Left renal pelvis (tissue), 4 donors: ENCODE measurements around the gene TOMM7. TPM values are rescaled to one million over a fixed set of nuclear protein-coding genes. Genes with fewer than 3 reads are reported as not detected.
A peak's percentile ranks its signal among the peaks of the same experiment; 100 is the strongest.

Source experiments
- DNase-seq, 4 donors: peaks; one replicate each; pipeline ENCODE4 v3.0.0-alpha.2; 2013; ENCODE audit warnings: low read depth in 4 of 4, low spot score in 3 of 4
- polyA plus RNA-seq, 4 donors: library from polyadenylated mRNA; unstranded; fragments of 120-200 nt; gene quantifications; one replicate each; pipeline ENCODE4 v1.2.1, GENCODE V29; 2013; ENCODE audit not compliant: insufficient read length in 4 of 4

The TOMM7 gene
- 100 to 1,000 TPM; 350 to 436 (median 401) TPM for polyA plus RNA-seq

DNA sequence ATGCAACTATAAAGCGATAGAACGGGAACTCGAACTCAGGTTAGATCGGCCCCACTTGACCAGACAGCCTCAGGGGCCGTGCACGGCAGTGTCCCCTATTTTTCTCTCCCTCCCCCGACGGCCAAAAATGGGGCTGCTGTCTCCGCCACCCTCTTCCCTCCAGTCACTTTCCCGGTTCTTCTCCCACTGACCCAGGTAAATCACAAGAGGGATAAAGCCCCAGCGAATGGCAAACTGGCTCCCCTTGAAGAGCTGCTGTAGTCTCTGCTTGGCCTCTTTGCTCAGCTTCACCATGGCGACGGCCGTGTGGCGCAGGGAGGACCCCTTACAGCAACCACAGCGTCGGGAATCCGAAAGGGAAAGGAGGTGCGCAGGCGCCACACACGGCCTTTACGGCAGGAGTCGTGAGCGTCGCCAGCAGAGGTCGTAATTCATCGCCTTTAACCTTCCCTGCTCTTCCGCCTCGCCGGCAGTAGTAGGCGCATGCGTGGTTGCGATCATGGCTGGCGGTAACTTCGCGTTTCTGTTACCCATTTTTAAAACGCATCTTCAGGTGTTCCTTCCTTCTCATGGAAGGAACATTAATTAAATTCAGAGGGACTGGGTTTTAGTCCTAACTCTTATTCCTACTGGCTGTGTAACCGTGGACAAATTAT, at the start of gene TOMM7:
Gene TOMM7, minus strand, starts transcription at position 364 of the 656 bp plus-strand sequence. Its CDS starts 70 bp downstream, at position 294.
- peak; percentile 90 to 94 (median 92) for DNase-seq

- no peak for DNase-seq
Measured at GRCh38 chr7:22872096-22872807, 49.6 kb upstream of the TOMM7 start.

GRCh38 chr7:22871661-22872060, 49.0 kb upstream of the TOMM7 start:
- DNase-seq: no peak

GRCh38 chr7:22868509-22868908, 45.9 kb upstream of the TOMM7 start:
- no peak for DNase-seq

- no peak for DNase-seq
Measured at GRCh38 chr7:22867589-22867988, 44.9 kb upstream of the TOMM7 start.

DNA sequence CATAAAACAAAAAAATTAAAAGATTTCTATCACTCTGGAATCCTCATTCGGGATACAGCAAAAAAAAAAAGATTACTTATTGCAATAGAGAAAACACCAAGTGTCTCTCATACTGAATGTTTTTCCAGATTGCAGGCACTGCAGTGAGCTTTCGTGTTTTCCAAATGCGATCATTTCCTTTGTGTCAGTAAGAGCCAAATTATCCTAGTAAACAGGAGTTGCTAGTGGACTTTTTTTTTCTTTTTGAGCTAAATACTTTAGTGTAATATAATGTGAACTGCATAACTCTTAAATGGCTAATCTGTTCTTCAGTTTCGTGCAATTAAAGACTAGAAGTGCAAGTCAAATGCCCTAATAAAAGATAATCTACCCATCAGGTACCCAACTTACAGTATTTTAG, 44.4 kb upstream of the TOMM7 start:
- no peak for DNase-seq

DNA sequence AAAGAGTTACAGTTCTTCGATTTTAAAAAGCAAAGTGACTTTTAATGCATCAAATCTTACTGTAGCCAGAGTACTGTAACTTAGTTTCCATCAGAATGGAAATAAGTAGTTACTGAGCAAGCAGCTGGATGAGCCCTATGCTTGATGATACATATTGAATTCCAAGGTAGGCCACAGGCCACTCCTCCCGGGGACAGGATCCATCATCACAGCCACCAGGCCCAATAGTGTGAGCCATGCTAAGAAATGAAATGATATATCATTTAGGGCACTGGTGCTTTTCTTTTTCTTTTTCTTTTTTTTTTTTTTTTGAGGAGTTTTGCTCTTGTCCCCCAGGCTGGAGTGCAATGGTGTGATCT, 42.9 kb upstream of the TOMM7 start:
- no peak for DNase-seq

- no peak for DNase-seq
Measured at GRCh38 chr7:22864855-22865601, 42.4 kb upstream of the TOMM7 start.

DNA sequence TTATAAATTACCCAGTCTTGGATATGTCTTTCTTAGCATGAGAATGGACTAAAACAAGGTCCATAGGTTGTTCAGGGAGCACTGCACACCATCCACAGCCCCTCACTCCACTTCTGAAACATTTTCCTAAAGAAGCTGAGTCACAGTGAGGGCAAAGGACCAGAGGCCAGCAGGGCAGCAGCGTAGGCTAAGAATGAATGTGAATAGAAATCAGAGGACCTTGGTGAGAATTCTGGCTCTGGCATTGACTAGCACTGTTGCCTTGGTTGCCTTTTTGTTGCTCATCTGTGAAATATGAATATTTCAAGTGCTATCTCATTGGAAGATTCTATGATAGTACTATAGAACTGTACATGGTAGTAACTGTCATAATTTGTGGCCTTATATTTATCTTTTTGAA, 41.7 kb upstream of the TOMM7 start:
- DNase-seq: no peak

GRCh38 chr7:22863156-22863899, 40.7 kb upstream of the TOMM7 start:
- no peak for DNase-seq

GRCh38 chr7:22861576-22861975, 38.9 kb upstream of the TOMM7 start:
- DNase-seq: no peak

DNA sequence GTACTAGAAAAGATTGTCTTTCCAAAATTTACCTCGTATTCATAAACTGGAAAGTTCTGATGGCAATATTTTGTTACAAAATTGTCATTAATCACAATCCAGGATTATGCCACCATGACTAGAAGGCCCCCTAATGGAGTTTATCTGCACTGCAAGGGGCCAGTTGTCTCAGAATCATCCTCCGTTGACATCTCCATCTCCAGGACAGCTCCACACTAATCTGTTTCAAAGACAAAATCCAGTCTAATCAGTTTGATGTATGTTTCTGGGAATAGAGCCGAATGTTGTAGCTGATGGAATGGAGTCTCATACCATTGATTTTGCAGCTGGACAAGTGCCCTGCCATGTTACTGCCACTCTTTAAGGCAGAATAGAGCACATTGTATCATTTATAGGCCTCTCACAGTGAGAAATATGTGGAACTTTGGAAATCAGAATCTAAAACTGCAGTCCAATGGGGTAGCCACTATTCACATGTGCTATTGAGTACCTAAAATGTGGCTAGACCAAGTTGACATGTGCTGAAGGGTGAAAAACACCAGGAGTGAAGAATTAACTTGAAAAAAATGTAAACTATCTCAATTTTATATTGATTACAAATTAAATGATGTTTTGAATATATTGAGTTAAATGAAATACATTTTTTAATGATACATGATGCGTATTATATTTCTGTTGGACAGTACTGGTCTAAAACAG, 38.3 kb upstream of the TOMM7 start:
- DNase-seq: no peak

DNA sequence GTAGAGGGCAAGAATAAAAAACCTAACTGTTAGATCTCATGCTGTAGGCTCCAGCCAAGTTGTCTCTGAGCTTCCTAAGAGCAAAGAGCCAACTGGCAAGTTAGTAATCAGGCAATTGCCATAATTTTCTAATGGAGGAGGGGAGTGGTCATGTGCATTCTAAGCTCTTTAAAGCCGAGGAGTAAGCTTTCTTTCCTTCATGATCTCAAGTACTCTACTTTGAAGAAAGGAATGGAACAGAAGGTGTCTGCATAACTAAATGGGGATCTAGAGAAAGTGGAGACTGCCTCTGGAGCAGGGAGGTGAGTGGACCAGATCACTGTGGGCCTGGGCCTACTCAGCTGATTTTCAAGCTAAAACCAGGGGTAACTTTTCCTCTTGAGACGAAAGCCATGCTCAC, 37.7 kb upstream of the TOMM7 start:
- no peak for DNase-seq

DNA sequence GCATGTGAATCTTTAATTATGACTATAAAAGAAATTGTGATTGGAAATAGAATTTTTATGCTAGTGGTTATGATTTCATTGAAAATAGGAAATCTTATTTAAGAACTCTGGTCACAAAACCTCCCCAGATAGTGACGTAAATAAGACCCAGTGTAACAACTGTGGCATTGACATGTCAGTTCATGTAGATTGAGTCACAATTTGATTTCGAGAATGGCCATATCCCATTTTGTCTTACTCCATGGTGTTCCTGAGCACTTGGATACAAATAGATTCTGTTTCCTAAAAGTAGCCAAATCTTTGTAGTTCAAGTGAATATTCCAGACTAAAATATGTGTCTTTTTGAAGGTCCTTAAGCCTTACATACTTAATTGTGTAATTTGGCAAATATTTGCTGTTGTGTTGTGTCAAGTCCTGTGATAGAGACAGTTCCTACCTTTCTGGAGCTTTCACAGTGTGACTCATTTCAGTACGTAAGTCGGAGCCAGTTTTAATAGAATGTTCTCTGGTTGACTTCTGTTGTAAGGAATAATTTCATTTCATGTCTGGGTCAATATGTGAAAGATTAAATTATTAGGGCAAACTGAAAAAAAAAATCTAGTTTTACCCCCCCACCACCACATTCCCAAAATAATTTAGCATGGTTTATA, 37.1 kb upstream of the TOMM7 start:
- no peak for DNase-seq

DNA sequence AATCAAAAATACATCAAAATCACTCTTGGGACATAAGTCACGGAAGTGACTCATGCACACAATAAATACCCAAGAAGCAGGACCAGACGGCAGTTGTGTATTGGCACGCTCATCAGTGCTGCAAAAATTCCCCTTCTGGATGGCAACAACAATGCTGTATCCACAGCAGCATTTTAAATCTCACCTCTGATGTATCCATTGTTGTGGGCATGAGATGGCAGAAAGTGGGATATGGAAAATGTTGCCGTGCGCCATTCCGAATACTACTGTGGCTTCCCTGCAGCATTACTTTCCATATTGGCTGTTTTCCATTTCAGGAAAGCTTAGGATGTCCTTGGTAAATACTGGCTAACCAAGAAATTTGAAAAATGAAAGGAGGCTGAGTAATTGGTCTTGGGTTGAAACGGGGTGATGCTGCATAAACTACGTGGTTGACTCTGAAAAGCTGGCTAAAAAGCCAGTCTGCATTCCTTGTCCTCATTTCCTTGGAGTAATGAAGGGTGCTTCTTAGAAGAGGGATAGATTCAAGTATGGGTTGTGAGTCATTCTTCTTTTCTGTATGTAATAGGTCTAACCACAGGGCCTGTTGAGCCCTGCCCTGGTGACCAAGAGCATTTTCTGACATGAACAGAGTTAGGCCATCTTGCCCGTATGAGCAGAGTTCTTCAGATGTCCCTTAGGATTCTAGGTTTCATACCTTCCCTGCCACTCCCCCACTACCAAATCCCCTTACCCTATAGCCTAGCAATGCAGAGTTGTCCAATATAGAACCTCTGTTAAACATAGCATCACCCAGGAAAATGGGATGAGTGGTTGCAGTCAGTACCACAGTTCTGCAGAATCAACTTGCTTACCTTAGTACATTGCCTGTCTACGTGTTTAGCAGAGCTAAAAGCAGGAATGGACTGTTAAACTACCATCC, 36.3 kb upstream of the TOMM7 start:
- DNase-seq: no peak

GRCh38 chr7:22858274-22858639, 35.6 kb upstream of the TOMM7 start:
- DNase-seq: no peak

- DNase-seq: no peak
Measured at GRCh38 chr7:22856416-22856815, 33.8 kb upstream of the TOMM7 start.

GRCh38 chr7:22855049-22855392, 32.4 kb upstream of the TOMM7 start:
- no peak for DNase-seq
